HG03520 (cell line): Measurements from ENCODE around the gene CPAMD8.
"Not testable (repeated sequence)": the region's sequence is repeated elsewhere in the genome, so short reads cannot be mapped to it uniquely, and the experiment has no call there.

ENCODE experiments used
- ATAC-seq: cut with Tn5 transposase; IDR thresholded peaks from one replicate; pipeline ENCODE4 v1.9.1; 2021; ENCODE audit warnings: mild to moderate bottlenecking, moderate library complexity; ENCODE audit not compliant: unreplicated experiment

The CPAMD8 gene

DNA sequence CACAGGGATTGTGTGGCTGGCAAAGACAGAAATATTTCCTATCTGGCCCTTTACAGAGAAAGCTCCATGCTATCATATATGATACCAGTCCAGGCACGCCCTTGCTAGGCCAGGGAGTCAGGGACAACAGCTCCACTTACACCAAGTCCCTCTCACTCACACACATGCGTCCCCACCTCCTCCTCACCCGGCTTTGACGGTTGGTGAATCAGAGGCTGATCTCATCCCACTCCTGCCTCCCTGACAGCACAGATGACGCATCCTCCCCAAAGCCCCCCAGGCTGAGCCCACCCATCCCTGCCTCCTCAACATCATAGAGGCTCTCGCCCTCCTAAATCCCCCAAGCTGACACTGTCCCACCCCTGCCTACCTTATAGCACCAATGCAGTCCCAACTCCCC lies 75.1 kb downstream of the CPAMD8 start:
- no peak for ATAC-seq

DNA sequence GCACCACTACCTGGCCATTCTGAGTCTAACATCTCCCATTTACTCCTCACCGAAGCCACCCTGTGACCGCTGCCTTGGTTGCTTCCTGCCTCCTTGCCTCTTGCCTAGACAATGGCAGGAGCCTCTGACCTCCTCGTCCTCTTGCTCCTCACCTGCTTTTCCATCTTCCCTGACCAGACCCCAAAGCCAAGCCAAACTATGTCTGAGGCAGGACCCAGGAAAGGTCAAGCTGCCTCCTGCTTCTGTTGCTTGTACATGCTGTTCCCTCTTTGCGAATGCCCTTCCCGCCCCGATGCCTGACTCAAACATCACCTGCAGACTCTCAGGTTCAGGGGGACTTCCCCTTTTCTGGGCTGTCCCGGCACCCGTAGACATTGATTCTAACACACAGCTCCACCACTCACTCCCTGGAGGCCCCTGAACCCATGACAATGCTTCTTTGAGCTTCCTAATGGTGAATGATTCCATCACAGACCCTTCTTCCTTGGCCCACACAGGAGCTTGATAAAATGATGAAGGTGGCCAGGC lies 77.0 kb downstream of the CPAMD8 start:
- ATAC-seq, result no peak

GRCh38 chr19:16946951-16947940 lies 79.4 kb downstream of the CPAMD8 start:
- no peak for ATAC-seq

- no peak for ATAC-seq
Measured at GRCh38 chr19:16945762-16946465, 80.7 kb downstream of the CPAMD8 start.

DNA sequence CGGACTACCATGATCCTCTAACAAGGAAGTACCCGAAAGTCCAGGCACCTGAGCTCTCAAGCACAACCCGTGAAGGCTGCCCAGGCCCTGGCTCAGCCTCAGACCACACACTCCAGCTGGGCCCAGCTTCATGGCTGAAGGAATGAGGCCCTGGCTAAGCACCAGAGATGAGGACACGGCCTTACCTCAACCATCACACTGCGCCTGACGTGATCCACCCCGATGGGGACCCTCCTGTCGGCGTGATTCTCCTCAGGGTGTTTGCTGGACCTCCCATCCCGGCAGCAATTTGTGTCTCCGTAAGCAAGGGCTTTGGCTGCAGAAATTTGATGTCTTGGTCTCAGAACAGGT lies 81.3 kb downstream of the CPAMD8 start:
- ATAC-seq, result no peak

DNA sequence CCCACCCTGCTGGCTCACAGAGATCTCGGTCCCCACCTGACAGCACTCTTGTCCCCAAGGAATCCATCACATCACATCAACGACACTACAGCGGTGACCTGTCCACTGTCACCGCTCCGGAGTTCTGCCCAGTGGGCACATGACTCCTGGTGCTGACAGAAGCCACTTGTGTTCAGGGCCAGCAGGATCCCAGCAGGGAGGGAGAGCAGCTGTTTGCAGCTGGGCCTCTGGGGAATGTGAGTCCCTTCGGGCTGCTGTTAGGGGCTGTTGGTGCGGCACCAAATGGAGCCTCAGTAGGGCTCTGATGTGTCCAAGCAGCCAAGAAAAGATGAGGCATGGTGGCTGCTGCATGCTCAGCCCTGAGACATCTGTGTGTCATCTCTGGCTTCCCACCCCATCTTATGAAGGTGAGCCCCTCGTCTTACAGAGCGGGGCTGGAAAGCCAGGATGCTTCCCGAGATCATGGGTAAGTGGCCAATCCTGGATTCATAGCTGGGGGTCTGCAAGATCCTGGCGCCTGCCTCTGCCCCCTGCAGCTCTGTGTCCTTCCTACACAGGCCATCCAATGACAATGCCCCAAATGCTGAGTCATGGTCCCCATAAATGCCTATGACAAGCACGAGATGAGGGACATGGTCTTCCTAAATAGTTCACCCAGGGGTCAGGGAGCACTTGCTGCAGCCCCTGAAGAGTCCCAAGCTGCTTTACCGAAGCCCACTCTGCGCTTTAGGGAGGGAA lies 81.8 kb downstream of the CPAMD8 start:
- ATAC-seq, result no peak

GRCh38 chr19:16943942-16944625 lies 82.5 kb downstream of the CPAMD8 start:
- ATAC-seq, result no peak

- ATAC-seq, result not testable (repeated sequence)
Measured at GRCh38 chr19:16943090-16943489, 83.5 kb downstream of the CPAMD8 start.

- no peak for ATAC-seq
Measured at GRCh38 chr19:16942583-16942982, 84.0 kb downstream of the CPAMD8 start.

DNA sequence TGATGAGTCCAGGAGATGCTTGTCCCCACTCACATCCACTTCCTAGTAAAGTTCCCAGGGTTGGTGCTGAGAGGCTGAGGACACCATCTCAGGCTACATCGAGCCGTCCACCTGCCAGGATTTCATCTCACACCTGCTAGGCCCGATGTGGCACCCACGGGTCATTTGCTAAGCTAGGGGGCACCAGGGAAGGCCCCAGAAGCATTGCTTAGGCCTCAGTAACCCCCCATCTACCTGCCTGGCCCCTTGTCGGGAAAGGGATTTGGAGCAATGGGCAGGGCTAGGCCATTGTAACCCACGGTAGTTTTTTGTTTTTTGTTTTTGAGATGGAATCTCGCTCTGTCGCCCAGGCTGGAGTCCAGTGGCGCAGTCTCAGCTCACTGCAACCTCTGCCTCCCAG lies 86.0 kb downstream of the CPAMD8 start:
- no peak for ATAC-seq

GRCh38 chr19:16940063-16940462 lies 86.5 kb downstream of the CPAMD8 start:
- ATAC-seq, result not testable (repeated sequence)

- no peak for ATAC-seq
Measured at GRCh38 chr19:16938211-16938610, 88.4 kb downstream of the CPAMD8 start.

DNA sequence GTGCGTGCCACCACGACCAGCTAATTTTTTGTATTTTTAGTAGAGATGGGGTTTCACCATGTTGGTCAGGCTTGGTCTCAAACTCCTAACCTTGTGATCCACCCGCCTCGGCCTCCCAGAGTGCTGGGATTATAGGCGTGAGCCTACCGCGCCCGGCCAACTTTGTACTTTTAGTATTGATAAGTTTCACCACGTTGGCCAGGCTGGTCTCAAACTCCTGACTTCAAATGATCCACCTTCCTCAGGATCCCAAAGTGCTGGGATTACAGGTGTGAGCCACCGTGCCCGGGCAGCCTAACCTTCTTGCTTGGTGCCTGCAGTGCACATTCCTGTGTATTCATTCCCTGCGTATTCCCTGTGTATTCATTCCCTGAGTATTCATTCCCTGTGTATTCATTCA lies 88.8 kb downstream of the CPAMD8 start:
- ATAC-seq, result not testable (repeated sequence)

GRCh38 chr19:16936901-16937300 lies 89.7 kb downstream of the CPAMD8 start:
- ATAC-seq, result no peak

- ATAC-seq, result no peak
Measured at GRCh38 chr19:16934489-16934888, 92.1 kb downstream of the CPAMD8 start.

GRCh38 chr19:16931306-16931705 lies 95.3 kb downstream of the CPAMD8 start:
- no peak for ATAC-seq

- no peak for ATAC-seq
Measured at GRCh38 chr19:16930753-16931152, 95.9 kb downstream of the CPAMD8 start.

DNA sequence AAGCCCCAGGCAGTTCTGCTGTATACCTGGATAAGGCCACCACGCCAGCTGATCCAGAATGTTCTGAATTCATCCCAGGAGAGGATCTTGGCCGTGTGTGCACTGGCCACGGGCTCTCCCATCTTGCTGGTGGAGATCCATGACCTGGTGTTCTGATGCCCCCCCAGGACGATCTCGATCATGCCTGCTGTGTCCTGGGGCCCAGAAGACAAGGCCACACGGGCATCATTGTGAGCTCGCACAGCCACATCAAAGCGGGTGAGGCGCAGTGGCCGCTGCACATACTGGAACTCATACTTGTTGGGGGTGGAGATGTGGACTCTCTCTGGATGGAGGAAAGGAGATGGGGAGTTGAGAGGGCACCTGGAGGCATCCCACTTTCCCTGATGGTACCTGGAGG lies 97.7 kb downstream of the CPAMD8 start:
- ATAC-seq, result no peak

DNA sequence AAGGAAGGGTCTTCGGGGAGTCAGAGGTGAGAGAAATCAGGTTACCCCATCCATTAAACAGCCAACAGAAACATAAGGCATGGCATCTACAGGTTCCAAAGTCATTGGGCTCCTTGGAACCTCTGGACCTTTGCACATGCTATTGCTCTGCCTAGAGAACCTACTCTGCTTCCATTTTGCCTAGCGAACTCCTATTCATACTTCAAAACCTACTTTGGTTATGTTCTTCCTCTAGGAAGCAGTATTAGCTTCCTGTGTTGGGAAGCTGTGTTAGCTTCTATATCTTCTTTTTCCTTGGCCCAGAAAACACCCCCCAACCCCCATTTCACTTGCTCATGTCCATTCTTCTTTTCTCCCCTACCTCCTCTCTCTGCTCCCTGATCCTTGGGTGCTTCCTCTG lies 98.3 kb downstream of the CPAMD8 start:
- ATAC-seq, result no peak

DNA sequence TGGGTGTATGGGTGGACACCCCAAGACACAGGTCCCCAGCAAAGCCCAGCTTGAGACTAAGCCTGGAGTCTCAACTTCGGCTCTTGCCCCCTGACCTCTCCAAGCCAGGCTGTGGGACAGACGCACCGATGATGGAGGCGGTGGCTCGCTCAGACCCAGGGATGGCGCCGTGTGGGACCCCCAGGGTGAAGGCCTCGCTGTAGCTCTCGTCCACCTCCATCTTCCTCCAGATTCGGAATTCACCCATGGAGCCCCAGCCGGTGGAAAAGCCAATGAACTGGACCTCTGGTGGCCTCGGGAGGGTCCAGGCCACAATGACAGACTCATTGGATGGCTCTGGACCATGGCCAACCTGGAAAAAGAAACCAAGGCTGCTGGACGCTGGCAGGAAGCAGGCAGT lies 98.7 kb downstream of the CPAMD8 start:
- no peak for ATAC-seq

DNA sequence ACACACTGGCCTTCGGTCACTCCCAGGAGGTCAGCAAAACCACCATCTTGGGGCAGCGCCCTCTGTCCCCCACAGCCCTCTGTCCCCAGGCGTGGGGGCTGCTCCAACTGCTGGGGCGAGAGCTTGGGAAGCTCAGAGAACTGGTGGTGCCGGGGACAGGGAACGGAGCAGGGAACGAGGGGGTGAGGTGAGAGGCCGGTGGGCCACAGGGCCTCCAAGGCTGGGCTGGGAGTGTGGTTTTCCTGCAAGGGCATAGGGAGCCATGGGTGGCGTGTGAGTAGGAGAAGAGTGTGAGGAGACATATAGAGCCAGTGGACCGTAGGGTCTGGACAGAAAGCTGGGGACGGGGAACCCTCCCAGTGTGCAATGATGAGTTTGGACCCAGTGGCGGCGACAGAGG lies 103.7 kb downstream of the CPAMD8 start:
- ATAC-seq, result no peak
